ENCODE data around the gene CPNE6. TPM values are rescaled to one million over a fixed set of nuclear protein-coding genes. Genes with fewer than 3 reads are reported as not detected.

CPNE6 gene
- total and polyA plus RNA-seq, 2 of the 13 experiments (the other 11 are each of a cell fraction or from before 2014, with no cell fraction given): not detected

DNA sequence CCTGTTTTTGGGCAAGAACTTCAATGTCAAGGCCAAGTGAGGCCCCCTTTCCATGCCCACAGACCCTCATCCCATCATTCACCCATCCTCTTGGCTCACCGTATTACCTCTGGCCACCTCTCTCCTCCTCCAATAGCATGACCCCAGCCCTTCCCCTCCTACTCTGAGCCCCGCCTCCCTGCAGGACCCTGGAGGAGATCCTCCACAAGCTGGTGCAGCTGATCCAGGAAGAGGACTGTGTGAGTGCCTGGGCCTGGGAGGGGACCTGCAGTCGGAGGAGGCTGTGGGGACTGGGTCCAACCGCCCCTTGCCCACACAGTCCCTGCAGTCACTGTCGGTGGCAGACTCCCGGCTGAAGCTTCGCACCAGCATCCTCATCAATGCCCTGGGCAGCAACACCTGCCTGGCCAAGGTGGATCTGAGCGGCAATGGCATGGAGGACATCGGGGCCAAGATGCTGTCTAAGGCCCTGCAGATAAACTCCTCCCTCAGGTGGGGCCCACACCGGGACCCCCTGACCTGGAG lies 12.3 kb upstream of the CPNE6 start:
- ATAC-seq (peak; percentile 9), FAIRE-seq (no peak), DNase-seq (ENCODE audit: low spot score) (no peak)
- Histone ChIP-seq H3K9me3 (ENCODE audit: low read length) (no peaks in the 10 kb centered on the region), H3K9ac (ENCODE audit: insufficient read depth, low read depth, low read length) (no peak overlapping the region), H3K4me2 (ENCODE audit: low read depth, low read length) (no peak overlapping the region), H3K79me2 (ENCODE audit: insufficient read depth, low read length) (no peaks in the 10 kb centered on the region), H3K27ac (ENCODE audit: extremely low read length, insufficient read depth, low read length) (no peak overlapping the region), H3K4me3 (replicated peaks in 1 of 3; ENCODE audit: insufficient read depth in 1 of 3, low read depth in 2 of 3, low read length in 3 of 3) (no peak overlapping the region), H2AFZ (ENCODE audit: low read length) (no peak overlapping the region), H3K36me3 (replicated peaks in 1 of 2; ENCODE audit: control insufficient read depth in 1 of 2, insufficient read depth in 2 of 2, low read length in 2 of 2) (no peaks in the 10 kb centered on the region), H3K27me3 (ENCODE audit: control insufficient read depth in 1 of 2, insufficient read depth in 2 of 2, low read length in 2 of 2) (peaks cover 16 to 42% of the 10 kb centered on the region in 2 experiments; a peak in 4 of 5 replicates), H3K4me1 (ENCODE audit: insufficient read depth, low read length) (peaks cover 37% of the 10 kb centered on the region), H4K20me1 (ENCODE audit: insufficient read depth, low read length) (no peaks in the 10 kb centered on the region)
- CTCF ChIA-PET (ENCODE audit: low intra/inter-chr PET ratio, low total read pairs): interaction anchor here (1.2 to 5.4 kb wide), 8 partner anchors 22 to 239 kb away, joined by 3 to 109 read pairs (median 12); partner anchors contain the start of genes IRF9 and PCK2
- POLR2A ChIA-PET: interaction anchor here (0.9 to 9.6 kb wide), 22 partner anchors 8 to 249 kb away, joined by 3 to 226 read pairs (median 8); partner anchors contain the start of genes CIDEB, DCAF11, EMC9 and IPO4
- BruUV-seq (replicated peaks): no TSS peak
- intact Hi-C loops (cut with micrococcal nuclease; ENCODE audit: unreplicated experiment) (loop anchor here (1.0 to 2.0 kb wide), 5 partner anchors 31 to 238 kb away; partner anchors contain the start of gene IRF9), in situ Hi-C loops (cut with HindIII; ENCODE audit: extremely low pct_ligation_motif_present, low pct_unique_long_range_greater_than_20kb) (loop anchor here (5.0 kb wide), 2 partner anchors 33 to 103 kb away; partner anchors contain the start of genes IRF9 and PCK2)
- 55% methylated on average over 10 of the region's 10 CpGs for WGBS (ENCODE audit: low lambda C conversion rate)
- TF ChIP-seq, protein P1, sequence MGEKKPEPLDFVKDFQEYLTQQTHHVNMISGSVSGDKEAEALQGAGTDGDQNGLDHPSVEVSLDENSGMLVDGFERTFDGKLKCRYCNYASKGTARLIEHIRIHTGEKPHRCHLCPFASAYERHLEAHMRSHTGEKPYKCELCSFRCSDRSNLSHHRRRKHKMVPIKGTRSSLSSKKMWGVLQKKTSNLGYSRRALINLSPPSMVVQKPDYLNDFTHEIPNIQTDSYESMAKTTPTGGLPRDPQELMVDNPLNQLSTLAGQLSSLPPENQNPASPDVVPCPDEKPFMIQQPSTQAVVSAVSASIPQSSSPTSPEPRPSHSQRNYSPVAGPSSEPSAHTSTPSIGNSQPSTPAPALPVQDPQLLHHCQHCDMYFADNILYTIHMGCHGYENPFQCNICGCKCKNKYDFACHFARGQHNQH (CRISPR knock-in tag; IDR thresholded peaks at IDR 0.05): no peak
- TF ChIP-seq, protein P2, sequence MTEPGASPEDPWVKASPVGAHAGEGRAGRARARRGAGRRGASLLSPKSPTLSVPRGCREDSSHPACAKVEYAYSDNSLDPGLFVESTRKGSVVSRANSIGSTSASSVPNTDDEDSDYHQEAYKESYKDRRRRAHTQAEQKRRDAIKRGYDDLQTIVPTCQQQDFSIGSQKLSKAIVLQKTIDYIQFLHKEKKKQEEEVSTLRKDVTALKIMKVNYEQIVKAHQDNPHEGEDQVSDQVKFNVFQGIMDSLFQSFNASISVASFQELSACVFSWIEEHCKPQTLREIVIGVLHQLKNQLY (CRISPR knock-in tag; IDR thresholded peaks at IDR 0.05): no peak
- TF ChIP-seq PTBP1 (IDR thresholded peaks at IDR 0.05; ENCODE audit: low read depth, low read length, poor library complexity, severe bottlenecking) (no peak), TARDBP (CRISPR knock-in tag; IDR thresholded peaks at IDR 0.05) (no peak), ATF7-NPFF (CRISPR knock-in tag; IDR thresholded peaks at IDR 0.05; ENCODE audit: low read depth) (no peak), ZC3H4 (CRISPR knock-in tag; IDR thresholded peaks at IDR 0.05; ENCODE audit: borderline replicate concordance) (no peak), SOX5 (CRISPR knock-in tag; IDR thresholded peaks at IDR 0.05; ENCODE audit: borderline replicate concordance) (no peak), ZNF484 (CRISPR knock-in tag; IDR thresholded peaks at IDR 0.05; ENCODE audit: borderline replicate concordance, low read depth) (no peak), ZBTB7A (CRISPR knock-in tag; IDR thresholded peaks at IDR 0.05) (0 out of 2 replicates have a peak, but pooled peaks have one; percentile 23), ZNF292 (CRISPR knock-in tag; IDR thresholded peaks at IDR 0.05; ENCODE audit: borderline replicate concordance, low read depth) (peak; percentile 29; the same call in 1 of the 2 replicates), ZNF24 (IDR thresholded peaks at IDR 0.05) (no peak), ZNF790 (CRISPR knock-in tag; IDR thresholded peaks at IDR 0.05; ENCODE audit: borderline replicate concordance) (no peak)
- TF ChIP-seq, protein P3, sequence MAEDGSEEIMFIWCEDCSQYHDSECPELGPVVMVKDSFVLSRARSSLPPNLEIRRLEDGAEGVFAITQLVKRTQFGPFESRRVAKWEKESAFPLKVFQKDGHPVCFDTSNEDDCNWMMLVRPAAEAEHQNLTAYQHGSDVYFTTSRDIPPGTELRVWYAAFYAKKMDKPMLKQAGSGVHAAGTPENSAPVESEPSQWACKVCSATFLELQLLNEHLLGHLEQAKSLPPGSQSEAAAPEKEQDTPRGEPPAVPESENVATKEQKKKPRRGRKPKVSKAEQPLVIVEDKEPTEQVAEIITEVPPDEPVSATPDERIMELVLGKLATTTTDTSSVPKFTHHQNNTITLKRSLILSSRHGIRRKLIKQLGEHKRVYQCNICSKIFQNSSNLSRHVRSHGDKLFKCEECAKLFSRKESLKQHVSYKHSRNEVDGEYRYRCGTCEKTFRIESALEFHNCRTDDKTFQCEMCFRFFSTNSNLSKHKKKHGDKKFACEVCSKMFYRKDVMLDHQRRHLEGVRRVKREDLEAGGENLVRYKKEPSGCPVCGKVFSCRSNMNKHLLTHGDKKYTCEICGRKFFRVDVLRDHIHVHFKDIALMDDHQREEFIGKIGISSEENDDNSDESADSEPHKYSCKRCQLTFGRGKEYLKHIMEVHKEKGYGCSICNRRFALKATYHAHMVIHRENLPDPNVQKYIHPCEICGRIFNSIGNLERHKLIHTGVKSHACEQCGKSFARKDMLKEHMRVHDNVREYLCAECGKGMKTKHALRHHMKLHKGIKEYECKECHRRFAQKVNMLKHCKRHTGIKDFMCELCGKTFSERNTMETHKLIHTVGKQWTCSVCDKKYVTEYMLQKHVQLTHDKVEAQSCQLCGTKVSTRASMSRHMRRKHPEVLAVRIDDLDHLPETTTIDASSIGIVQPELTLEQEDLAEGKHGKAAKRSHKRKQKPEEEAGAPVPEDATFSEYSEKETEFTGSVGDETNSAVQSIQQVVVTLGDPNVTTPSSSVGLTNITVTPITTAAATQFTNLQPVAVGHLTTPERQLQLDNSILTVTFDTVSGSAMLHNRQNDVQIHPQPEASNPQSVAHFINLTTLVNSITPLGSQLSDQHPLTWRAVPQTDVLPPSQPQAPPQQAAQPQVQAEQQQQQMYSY (CRISPR knock-in tag; IDR thresholded peaks at IDR 0.05): no peak
- TF ChIP-seq, protein P4, sequence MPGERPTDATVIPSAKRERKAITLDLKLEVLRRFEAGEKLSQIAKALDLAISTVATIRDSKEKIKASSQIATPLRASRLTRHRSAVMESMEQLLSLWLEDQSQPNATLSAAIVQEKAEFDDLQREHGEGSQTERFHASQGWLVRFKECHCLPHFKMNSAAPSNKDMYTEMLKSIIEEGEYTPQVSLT (CRISPR knock-in tag; IDR thresholded peaks at IDR 0.05; ENCODE audit: borderline replicate concordance, low read depth): no peak

Data from HepG2 (cell line).